H7 (cell line): Measurements from ENCODE around the gene PCGF2. TPM values are rescaled to one million over a fixed set of nuclear protein-coding genes. Genes with fewer than 3 reads are reported as not detected.
"Not testable (repeated sequence)": the region's sequence is repeated elsewhere in the genome, so short reads cannot be mapped to it uniquely, and the experiment has no call there.

Source experiments
- DNase-seq: peaks from one replicate; pipeline ENCODE4 v3.0.0; 2012
- H3K27me3 ChIP-seq: 2 replicates; pipeline ENCODE4 v1.6.0; 2011; ENCODE audit warnings: mild to moderate bottlenecking, low read length; ENCODE audit not compliant: control insufficient read depth, insufficient read depth
- H3K36me3 ChIP-seq: replicated peaks from 2 replicates; pipeline ENCODE4 v1.5.1; 2011; ENCODE audit warnings: low read length; ENCODE audit not compliant: control insufficient read depth, insufficient read depth
- H3K4me3 ChIP-seq: 2 replicates; pipeline ENCODE4 v1.5.1; 2011; ENCODE audit warnings: low read depth, mild to moderate bottlenecking, control low read depth, low read length, moderate library complexity; ENCODE audit not compliant: insufficient read depth
- total RNA-seq: library from RNA; depleted of rRNA; stranded (reverse); fragments of >200 nt; shearing (Covaris generic); gene quantifications from 2 replicates; pipeline ENCODE4 v1.2.3, GENCODE V29; 2014

The PCGF2 gene
- total RNA-seq, 1 experiment from 2014 or later: 19.3 TPM

DNA sequence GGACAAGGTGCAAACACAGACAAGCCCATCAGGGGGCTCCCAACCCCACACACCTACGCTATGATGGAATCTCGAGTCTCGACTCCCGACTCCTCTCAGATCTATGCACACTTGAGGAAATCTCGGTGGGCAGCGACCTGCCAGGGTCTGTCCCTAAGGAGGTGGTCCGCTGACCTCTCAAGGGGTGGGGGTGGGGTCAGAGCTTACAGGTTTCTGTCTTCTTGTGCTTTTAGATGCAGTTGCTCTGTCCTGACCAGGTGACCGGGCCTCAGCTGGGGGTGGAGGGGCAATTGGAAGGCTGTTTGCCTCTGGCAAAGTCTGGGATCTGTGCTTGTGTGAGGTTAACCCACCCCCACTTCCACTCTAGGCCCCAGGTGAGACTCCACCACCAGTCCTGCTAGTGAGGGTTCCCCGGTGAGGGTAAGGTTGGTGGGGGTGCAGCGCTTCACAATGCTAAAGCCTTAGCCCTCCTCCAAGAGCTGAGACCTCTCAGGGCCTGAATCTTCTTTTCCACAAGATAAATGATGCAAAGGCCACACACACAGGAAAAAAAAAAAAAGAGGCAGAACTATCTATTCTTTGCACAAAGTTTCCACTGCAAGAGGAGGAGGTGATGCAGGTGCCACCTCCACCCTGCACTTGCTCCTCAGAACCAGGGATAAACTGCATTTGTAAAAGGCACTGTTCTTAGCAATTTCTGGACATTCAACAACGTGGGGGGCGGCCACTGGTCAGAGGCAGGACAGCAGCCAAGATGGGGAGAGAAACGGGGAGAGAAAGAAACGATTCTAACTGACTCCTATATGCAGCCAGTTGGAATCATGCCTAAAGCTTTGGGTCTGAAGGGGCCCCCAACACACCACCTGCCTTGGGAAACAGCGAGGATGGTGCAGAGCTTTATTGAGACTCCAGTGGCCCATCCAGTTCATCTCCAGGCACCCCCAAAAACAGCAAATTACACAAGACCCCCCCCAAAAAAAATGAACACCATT lies 13.9 kb downstream of the PCGF2 start:
- peak; percentile 71 for DNase-seq
- peaks cover 21% of the 10 kb centered on the region for H3K36me3 ChIP-seq
- peaks cover 2% of the 10 kb centered on the region; the same call in 1 of the 2 replicates for H3K27me3 ChIP-seq
- H3K4me3 ChIP-seq: no peak overlapping the region

DNA sequence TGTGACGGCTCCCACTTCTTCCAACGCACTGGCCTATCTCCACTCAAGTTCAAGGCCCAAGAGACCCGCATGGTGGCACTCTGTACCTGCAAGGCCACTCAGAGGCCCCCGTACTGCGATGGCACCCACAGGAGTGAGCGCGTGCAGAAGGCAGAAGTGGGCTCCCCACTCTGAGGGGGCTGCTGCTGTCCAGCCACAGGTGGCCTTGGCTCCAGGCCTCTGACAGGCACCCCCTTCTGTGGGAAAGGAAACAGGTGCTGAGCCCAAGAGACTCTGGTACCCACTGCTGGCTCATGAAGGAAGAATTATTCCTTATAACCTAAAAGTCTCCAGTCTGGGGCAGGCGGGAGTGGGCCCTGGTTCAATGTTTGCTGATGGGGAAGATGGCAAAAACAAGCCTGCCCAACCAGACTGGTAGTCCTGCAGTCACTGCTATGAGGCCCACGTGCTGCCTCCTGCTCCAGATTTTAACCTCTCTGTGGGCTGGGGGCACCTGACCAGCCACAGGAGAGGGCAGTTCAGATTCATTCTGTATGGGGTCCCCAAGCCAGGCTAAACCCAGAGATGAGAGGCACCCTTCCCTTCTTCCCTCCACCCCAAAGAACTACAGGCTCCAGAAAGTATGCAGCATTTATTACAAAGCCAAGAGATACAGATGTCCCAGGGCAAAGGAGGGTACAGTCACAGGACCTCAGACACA lies 14.7 kb downstream of the PCGF2 start:
- peaks cover 8% of the 10 kb centered on the region for H3K27me3 ChIP-seq
- no peak overlapping the region for H3K4me3 ChIP-seq
- DNase-seq: no peak
- H3K36me3 ChIP-seq: peaks cover 13% of the 10 kb centered on the region

DNA sequence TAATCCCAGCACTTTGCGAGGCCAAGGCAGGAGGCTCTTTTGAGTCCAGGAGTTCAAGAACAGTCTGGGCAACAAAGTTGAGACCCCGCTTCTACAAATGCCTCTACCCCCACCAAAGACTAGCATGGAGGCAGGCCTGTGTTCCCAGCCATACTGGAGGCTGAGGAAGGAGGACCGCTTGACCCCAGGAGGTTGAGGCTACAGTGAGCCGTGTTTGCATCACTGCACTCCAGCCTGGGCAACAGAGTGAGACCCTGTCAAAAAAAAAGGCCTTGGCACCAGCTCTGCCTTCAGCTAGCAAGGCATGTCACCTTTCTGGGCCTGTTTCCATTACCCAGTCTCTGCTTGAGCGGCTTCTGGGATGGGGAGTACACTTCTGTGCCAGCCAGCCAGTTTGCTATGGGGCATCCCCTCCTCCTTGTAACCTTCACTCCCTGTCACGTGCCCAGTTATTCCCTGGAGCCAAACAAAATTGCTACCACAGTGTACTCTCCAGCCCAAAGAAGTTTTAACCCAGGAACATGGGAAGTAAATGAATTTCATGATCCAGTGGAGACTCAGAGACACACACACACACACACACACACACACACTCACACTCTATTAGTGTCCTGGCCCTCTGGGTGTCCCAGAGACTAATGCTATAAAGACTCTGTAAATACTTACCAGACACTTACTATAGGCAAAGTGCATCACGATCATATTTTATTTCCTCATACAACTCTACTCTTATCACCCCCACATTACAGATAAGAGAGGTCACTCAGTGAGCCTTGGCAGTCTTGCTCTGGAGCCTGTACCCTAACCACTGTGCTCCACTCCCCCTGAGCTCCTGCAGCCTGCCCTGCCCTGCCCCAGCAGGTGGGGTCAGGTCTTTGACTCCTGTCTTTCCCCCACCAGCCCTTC lies 15.5 kb downstream of the PCGF2 start:
- Histone ChIP-seq H3K27me3 (peaks cover 10% of the 10 kb centered on the region), H3K36me3 (peaks cover 7% of the 10 kb centered on the region), H3K4me3 (no peak overlapping the region)
- no peak for DNase-seq

DNA sequence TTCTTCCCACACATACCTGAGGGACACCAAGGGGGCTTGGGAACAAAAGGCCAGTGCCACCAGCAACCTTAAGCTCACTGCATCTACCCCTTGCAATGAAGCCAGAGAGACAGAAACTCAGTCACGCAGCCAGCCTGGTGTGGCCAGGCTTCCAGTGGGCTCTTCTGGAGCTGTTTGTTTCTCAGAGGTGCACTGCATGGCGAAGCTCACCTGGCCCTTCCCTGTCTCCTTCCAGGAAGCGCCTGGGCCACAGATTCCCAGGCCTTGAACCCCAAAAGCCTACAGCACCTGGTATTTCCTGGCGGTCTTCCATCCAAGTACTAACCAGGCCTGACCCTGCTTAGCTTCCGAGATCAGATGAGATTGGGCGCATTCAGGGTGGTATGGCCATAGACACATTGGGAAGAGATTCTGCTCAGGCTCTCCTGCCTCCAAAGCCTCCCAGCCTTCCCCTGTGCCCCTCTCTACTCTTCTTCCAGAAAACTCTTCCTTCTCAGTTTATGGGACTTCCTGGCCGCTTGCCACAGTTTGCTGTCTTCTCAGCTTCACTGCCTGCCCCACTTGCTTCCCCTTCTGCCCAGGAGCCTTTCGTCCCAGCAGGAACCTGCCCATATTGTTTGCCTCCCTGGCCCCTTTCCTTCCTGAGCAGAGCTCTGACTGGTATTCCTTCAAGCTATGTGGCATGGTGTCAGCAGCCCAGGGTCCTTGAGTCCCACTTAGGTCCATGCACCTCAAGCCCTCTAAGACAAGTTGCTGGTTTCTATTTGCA lies 16.4 kb downstream of the PCGF2 start:
- peaks cover 10% of the 10 kb centered on the region for H3K27me3 ChIP-seq
- H3K4me3 ChIP-seq: no peak overlapping the region
- DNase-seq: no peak
- peaks cover 7% of the 10 kb centered on the region for H3K36me3 ChIP-seq

DNA sequence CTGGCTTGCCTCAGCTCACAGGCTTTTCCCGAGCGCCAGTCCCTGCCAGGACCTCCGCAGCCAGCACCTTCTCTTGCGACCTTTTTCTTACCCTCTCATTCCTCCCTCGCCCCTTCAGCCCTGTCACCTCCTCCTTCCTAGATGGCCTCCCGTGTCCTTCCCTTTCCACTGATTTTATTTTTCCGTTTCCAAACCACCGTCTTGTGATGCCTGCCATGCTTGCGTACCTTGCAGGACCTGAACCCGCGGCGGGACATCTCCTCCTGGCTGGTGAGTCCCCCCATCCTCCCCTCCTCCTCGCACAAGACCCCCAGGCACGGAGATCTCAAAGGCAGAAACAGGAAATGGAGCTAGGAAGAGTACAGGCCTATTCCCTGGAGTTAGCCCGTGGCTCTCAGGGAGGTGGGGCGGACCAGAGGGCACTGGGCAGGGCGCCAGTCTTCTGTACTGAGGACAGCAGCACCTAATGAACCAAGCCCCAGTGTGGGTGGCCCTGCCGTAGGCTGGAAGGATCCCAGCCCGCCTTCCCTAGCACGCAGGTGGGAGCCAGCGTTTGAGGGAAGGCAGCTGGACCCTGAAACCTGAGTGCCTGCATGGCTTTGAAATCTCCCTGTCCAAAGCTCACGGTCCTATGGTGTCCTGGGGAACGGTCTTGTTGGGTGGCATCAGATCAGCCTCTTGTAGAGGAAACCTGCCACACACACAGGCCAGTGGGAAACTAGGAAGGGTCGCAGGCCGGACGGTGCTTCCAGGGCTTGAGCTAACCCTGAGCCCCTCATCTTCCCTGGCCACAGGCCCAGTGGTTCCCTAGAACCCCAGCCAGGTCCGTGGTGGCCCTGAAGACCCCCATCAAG lies 17.4 kb downstream of the PCGF2 start:
- peak; percentile 78 for DNase-seq
- Histone ChIP-seq H3K4me3 (peak overlapping the region; percentile 69), H3K36me3 (peaks cover 5% of the 10 kb centered on the region), H3K27me3 (peaks cover 10% of the 10 kb centered on the region)

DNA sequence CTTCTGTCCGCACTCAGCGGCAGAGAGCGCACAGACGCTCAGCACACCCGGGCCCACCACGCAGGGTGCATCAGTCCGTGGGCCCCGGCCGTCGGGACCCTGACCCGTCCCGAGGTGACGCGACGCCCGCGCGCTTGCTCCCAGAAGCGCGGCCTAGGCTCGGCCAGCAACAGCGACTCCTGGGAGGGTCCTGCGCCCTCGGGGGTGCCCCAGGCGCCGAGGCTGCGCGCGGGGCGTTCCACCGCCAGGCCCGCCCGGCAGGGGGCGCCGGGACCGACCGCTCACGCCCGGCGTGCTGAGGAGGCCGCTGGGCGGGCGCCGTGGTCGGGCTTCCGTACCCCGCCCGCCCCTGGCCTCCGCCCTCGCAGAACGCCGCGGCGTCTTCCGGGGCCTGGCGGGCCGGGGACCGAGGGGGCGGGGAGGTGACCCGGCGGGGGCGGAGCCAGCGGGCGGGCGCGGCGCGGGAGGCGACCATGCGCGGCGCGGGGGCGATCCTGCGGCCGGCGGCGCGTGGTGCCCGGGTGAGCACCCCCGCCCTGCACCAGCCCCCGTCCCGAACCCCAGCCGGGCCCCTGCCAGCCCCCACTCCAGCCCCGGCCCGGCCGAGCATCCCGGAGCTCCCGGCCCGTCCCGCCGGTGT lies 18.1 kb downstream of the PCGF2 start, which contains the start of gene CISD3:
TSS of gene CISD3 (plus strand) at position 456 of the 640 bp plus-strand sequence. CDS start at position 474, 18 bp downstream.
- peaks cover 10% of the 10 kb centered on the region for H3K27me3 ChIP-seq
- DNase-seq: peak; percentile 97
- H3K36me3 ChIP-seq: peaks cover 5% of the 10 kb centered on the region
- H3K4me3 ChIP-seq: peak within 1 kb of the TSS; percentile 75

DNA sequence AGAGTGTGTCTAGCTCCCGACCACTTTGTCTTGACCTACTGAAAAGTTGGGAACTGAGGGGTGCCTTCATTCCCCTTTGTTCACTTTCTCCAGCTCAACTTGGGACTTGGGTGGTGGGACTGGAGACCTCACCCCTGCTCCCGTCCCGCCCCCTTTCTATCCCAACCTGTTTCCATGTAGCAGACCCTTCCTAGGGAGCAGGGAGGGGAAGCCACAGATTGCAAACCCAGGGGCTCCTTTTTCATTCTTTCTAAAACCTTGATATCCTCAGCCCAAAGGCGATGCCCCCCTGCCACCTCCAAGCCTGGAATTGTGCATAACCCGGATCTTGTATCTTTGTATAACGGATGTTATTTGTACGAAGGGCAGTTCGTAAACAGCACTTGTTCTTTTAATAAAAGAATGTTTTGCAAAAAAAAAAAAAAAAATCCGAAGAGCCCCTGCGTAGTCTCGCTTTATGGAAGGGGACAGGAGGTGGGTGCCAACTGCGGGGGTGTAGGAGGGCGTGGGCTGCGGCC lies 18.7 kb downstream of the PCGF2 start:
- DNase-seq: no peak
- H3K4me3 ChIP-seq: peak overlapping the region; percentile 75
- H3K36me3 ChIP-seq: peaks cover 2% of the 10 kb centered on the region
- peaks cover 10% of the 10 kb centered on the region for H3K27me3 ChIP-seq

DNA sequence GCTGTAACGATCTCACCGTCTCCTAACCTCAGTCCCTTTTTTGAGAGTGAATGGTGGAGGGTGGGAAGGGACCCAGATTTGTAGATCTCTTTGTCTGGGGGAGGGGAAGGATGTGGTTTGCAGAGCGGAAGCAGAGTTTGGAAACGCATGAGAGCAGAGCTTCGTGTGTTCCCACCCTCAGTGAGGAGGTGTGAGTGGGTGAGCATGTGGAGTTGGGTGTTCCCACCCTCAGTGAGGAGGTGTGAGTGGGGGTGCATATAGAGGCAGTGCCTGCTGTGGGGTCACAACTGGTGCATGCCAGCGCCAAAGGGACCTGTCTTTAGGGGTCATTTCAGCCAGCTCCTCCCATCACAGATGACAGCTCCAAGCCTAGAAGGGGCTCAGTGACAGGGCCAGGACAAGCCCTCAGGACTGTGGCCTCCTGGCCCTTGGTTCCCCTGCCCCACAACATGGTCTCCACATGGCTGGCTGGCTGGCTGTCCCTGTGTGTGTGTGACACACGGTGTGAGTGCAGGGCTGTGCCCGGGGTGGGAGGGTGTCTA lies 19.8 kb downstream of the PCGF2 start:
- Histone ChIP-seq H3K4me3 (no peak overlapping the region), H3K36me3 (no peaks in the 10 kb centered on the region; the same call in none of the 2 replicates), H3K27me3 (peaks cover 10% of the 10 kb centered on the region)
- DNase-seq: no peak

DNA sequence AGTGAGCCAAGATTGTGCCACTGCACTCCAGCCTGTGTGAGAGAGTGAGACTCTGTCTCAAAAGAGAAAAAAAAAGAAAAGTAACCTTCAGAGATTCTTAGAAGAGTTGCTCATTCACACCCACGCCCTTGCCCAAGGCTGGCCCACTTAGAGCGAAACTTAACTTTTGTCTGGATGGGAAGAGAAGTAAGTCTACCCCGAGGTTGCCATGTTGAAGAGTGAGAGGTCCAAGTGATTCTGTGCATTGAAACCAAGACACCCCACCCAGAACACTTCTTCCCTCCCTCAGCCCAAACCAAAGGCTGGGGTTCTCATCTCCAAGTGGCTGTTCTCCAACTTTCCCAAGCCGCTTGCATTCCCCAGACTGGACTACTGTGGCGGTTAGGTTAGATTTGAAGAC lies 20.4 kb downstream of the PCGF2 start:
- peaks cover 10% of the 10 kb centered on the region for H3K27me3 ChIP-seq

DNA sequence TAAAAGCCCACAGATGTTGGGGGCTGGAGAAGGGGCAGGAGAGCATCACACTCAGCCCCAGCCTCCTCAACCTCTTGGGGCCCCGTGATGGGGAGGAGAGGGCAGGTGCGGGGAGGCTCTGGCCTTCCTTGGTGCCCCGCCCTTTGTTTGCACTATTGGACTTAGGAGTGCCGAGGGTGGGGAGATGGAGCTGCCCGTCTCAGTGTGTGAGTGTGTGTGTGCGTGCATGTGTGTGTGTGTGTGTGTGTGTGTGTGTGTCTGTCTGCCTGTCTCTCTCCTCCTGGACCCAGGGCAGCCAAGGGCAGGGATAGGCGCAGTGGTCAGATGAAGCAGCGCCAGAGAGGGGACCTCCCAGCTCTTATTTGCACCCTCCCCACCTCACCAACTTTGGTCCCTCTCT lies 22.0 kb downstream of the PCGF2 start:
- not testable (repeated sequence) for DNase-seq, H3K36me3 ChIP-seq, H3K4me3 ChIP-seq
- peaks cover 10% of the 10 kb centered on the region for H3K27me3 ChIP-seq

More for the DNA sequence above, 20.4 kb downstream of the PCGF2 start:
- no peak overlapping the region for H3K4me3 ChIP-seq
- no peaks in the 10 kb centered on the region; the same call in 1 of the 2 replicates for H3K36me3 ChIP-seq
- no peak for DNase-seq

DNA sequence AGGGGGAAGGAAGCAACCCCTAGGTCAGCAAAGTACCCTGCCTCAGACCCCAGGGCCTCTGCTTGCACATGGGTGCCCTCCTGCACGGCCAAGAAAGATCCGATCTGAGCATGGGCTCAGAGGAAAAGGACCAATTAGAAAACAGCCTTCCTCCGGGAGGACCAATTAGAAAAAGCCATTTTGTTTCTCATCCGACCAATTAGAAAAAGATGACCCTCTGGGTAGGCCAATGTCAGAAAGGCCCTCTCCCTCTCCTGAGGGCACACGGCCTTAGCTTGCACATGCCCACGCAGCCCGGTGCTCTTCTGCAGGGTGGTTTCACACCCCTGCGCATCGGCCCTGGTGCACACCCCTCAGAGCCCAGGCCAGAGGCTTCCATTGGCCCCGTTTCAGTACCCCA lies 23.1 kb downstream of the PCGF2 start:
- peaks cover 19% of the 10 kb centered on the region for H3K27me3 ChIP-seq
- no peak for DNase-seq
- H3K36me3 ChIP-seq: no peaks in the 10 kb centered on the region
- no peak overlapping the region for H3K4me3 ChIP-seq

DNA sequence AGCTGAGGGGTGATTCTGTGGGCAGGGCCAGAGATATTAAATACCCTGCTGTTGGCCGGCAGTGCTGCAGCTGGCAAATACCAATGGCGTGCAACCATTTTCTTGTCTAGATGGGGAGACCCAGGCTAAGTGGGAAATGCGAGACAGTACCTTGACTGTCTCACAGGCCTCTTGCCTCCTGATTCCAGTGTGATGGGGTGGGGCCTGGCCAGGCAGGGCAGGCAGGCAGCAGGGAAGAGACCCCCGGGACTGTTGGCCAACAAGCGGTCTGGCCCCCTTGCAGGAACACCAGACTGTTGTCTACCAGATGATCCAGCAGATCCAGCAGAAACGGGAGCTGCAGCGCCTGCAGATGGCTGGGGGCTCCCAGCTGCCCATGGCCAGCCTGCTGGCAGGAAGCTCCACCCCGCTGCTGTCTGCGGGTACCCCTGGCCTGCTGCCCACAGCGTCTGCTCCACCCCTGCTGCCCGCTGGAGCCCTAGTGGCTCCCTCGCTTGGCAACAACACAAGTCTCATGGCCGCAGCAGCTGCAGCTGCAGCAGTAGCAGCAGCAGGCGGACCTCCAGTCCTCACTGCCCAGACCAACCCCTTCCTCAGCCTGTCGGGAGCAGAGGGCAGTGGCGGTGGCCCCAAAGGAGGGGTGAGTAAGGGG lies 23.7 kb downstream of the PCGF2 start:
- Histone ChIP-seq H3K36me3 (no peaks in the 10 kb centered on the region), H3K4me3 (no peak overlapping the region), H3K27me3 (peaks cover 19% of the 10 kb centered on the region)
- no peak for DNase-seq
